ENCODE results near the gene ADGRV1.

ADGRV1 gene

GRCh38 chr5:91109634-91110033, 551.0 kb downstream of the ADGRV1 start:
- Histone ChIP-seq H3K4me1 (ENCODE audit: control insufficient read depth, low read length) (no peaks in the 10 kb centered on the region), H3K36me3 (ENCODE audit: control insufficient read depth, low read length) (no peaks in the 10 kb centered on the region), H3K4me2 (ENCODE audit: low read length) (no peak overlapping the region), H3K9me2 (replicated peaks; ENCODE audit: control insufficient read depth, low read length) (no peaks in the 10 kb centered on the region), H3K79me2 (ENCODE audit: control insufficient read depth, low read length) (no peaks in the 10 kb centered on the region), H3F3A (ENCODE audit: control insufficient read depth, insufficient read depth) (no peaks in the 10 kb centered on the region), H3K9me3 (ENCODE audit: control insufficient read depth, insufficient read depth, low read length) (no peaks in the 10 kb centered on the region), H3K27me3 (ENCODE audit: control insufficient read depth, low read length) (peaks cover 4% of the 10 kb centered on the region; the same call in 1 of the 2 replicates), H4K20me1 (ENCODE audit: control insufficient read depth, insufficient read depth, low read depth, low read length) (no peaks in the 10 kb centered on the region), H3K4me3 (ENCODE audit: low read length) (no peak overlapping the region), H3K27ac (ENCODE audit: low read depth, low read length) (no peak overlapping the region)
- no peak for TF ChIP-seq CTCF (IDR thresholded peaks at IDR 0.05; ENCODE audit: low read depth, low read length, poor library complexity, severe bottlenecking)
- TF ChIP-seq EZH2phosphoT487 (IDR thresholded peaks at IDR 0.05; ENCODE audit: borderline replicate concordance, low read length) = no peak

GRCh38 chr5:91110686-91111085, 552.1 kb downstream of the ADGRV1 start:
- TF ChIP-seq EZH2phosphoT487 (IDR thresholded peaks at IDR 0.05; ENCODE audit: borderline replicate concordance, low read length) (no peak), CTCF (IDR thresholded peaks at IDR 0.05; ENCODE audit: low read depth, low read length, poor library complexity, severe bottlenecking) (no peak)
- H3K4me3 ChIP-seq (ENCODE audit: low read length) = no peak overlapping the region
- H3K9me3 ChIP-seq (ENCODE audit: control insufficient read depth, insufficient read depth, low read length) = no peaks in the 10 kb centered on the region
- no peaks in the 10 kb centered on the region for H3K9me2 ChIP-seq (replicated peaks; ENCODE audit: control insufficient read depth, low read length)
- no peaks in the 10 kb centered on the region for H3K36me3 ChIP-seq (ENCODE audit: control insufficient read depth, low read length)
- no peaks in the 10 kb centered on the region for H3K79me2 ChIP-seq (ENCODE audit: control insufficient read depth, low read length)
- no peak overlapping the region for H3K4me2 ChIP-seq (ENCODE audit: low read length)
- no peaks in the 10 kb centered on the region for H3F3A ChIP-seq (ENCODE audit: control insufficient read depth, insufficient read depth)
- peaks cover 4% of the 10 kb centered on the region; the same call in 1 of the 2 replicates for H3K27me3 ChIP-seq (ENCODE audit: control insufficient read depth, low read length)
- H3K27ac ChIP-seq (ENCODE audit: low read depth, low read length) = no peak overlapping the region
- H4K20me1 ChIP-seq (ENCODE audit: control insufficient read depth, insufficient read depth, low read depth, low read length) = no peaks in the 10 kb centered on the region
- H3K4me1 ChIP-seq (ENCODE audit: control insufficient read depth, low read length) = no peaks in the 10 kb centered on the region

GRCh38 chr5:91111473-91112238, 553.1 kb downstream of the ADGRV1 start:
- Histone ChIP-seq H3F3A (ENCODE audit: control insufficient read depth, insufficient read depth) (no peaks in the 10 kb centered on the region), H4K20me1 (ENCODE audit: control insufficient read depth, insufficient read depth, low read depth, low read length) (no peaks in the 10 kb centered on the region), H3K9me2 (replicated peaks; ENCODE audit: control insufficient read depth, low read length) (no peaks in the 10 kb centered on the region), H3K4me2 (ENCODE audit: low read length) (no peak overlapping the region), H3K36me3 (ENCODE audit: control insufficient read depth, low read length) (no peaks in the 10 kb centered on the region), H3K4me3 (ENCODE audit: low read length) (no peak overlapping the region), H3K27me3 (ENCODE audit: control insufficient read depth, low read length) (peaks cover 4% of the 10 kb centered on the region; the same call in 1 of the 2 replicates), H3K9me3 (ENCODE audit: control insufficient read depth, insufficient read depth, low read length) (no peaks in the 10 kb centered on the region), H3K4me1 (ENCODE audit: control insufficient read depth, low read length) (no peaks in the 10 kb centered on the region), H3K79me2 (ENCODE audit: control insufficient read depth, low read length) (no peaks in the 10 kb centered on the region), H3K27ac (ENCODE audit: low read depth, low read length) (no peak overlapping the region)
- TF ChIP-seq EZH2phosphoT487 (IDR thresholded peaks at IDR 0.05; ENCODE audit: borderline replicate concordance, low read length) = no peak
- no peak for TF ChIP-seq CTCF (IDR thresholded peaks at IDR 0.05; ENCODE audit: low read depth, low read length, poor library complexity, severe bottlenecking)

Data from DOHH2 (cell line).